CD4-positive, alpha-beta memory T cell (primary cell): ENCODE data around the gene RFX1. TPM values are rescaled to one million over a fixed set of nuclear protein-coding genes. Genes with fewer than 3 reads are reported as not detected.

Experiments used
- CTCF ChIA-PET: fragments of 350-600 bp; sonication (Branson Sonifier 250); formaldehyde crosslinking; loops from one replicate; lab custom pipeline; 2021; ENCODE audit warnings: inconsistent platforms; ENCODE audit not compliant: partially characterized antibody; lab: Charles Lee
- POLR2A ChIA-PET: fragments of 350-600 bp; sonication (Branson Sonifier 250); formaldehyde crosslinking; loops from one replicate; lab custom pipeline; 2021; ENCODE audit not compliant: partially characterized antibody; lab: Charles Lee
- DNase-seq, 5 donors: peaks; one replicate each; pipeline versions ENCODE4 v3.0.0 to v3.0.0-alpha.2; 2020 to 2022; ENCODE audit warnings: mixed read lengths in 1 of 5
- H3K27ac ChIP-seq: one replicate; pipeline ENCODE4 v1.7.0; 2013; ENCODE audit warnings: low read depth, low read length
- H3K27me3 ChIP-seq: 2 replicates; pipeline ENCODE4 v1.7.0; 2013; ENCODE audit warnings: mild to moderate bottlenecking, low read length, moderate library complexity; ENCODE audit not compliant: insufficient read depth
- H3K36me3 ChIP-seq: 2 replicates; pipeline ENCODE4 v1.7.0; 2013; ENCODE audit warnings: mild to moderate bottlenecking, low read length, moderate library complexity; ENCODE audit not compliant: insufficient read depth
- H3K4me1 ChIP-seq: 2 replicates; pipeline ENCODE4 v1.7.0; 2013; ENCODE audit warnings: mild to moderate bottlenecking, low read length, moderate library complexity; ENCODE audit not compliant: insufficient read depth
- H3K4me3 ChIP-seq, 2 donors: one replicate each; pipeline ENCODE4 v1.7.0; 2013; ENCODE audit warnings: low read length in 2 of 2, mild to moderate bottlenecking in 1 of 2
- H3K9me3 ChIP-seq, 2 donors: one replicate each; pipeline ENCODE4 v1.7.0; 2013; ENCODE audit warnings: low read length in 2 of 2, control low read depth in 1 of 2; ENCODE audit not compliant: control insufficient read depth in 1 of 2
- H3K27ac Mint-ChIP-seq, 7 donors: one replicate each; pipeline ENCODE4 v1.8.0; 2020 to 2021; ENCODE audit warnings: mixed read lengths in 7 of 7, mild to moderate bottlenecking in 6 of 7, inconsistent platforms in 3 of 7, moderate library complexity in 3 of 7
- H3K27me3 Mint-ChIP-seq, 2 donors: one replicate each; pipeline ENCODE4 v1.8.0; 2020 to 2021; ENCODE audit warnings: mixed read lengths in 2 of 2
- H3K36me3 Mint-ChIP-seq, 2 donors: one replicate each; pipeline ENCODE4 v1.8.0; 2020 to 2021; ENCODE audit warnings: mixed read lengths in 2 of 2, inconsistent platforms in 1 of 2, mild to moderate bottlenecking in 1 of 2
- H3K4me1 Mint-ChIP-seq, 4 donors: one replicate each; pipeline ENCODE4 v1.8.0; 2020 to 2021; ENCODE audit warnings: mixed read lengths in 4 of 4, mild to moderate bottlenecking in 1 of 4
- H3K4me3 Mint-ChIP-seq, 8 donors: one replicate each; pipeline ENCODE4 v1.8.0; 2020 to 2021; ENCODE audit warnings: mixed read lengths in 8 of 8, mild to moderate bottlenecking in 7 of 8, moderate library complexity in 6 of 8, inconsistent platforms in 3 of 8
- H3K9me3 Mint-ChIP-seq, 8 donors: one replicate each; pipeline ENCODE4 v1.8.0; 2020 to 2021; ENCODE audit warnings: mixed read lengths in 8 of 8, mild to moderate bottlenecking in 5 of 8, inconsistent platforms in 3 of 8, moderate library complexity in 1 of 8
- intact Hi-C: fragments of 100-400 bp; cut with micrococcal nuclease; formaldehyde crosslinking; loops from one replicate; pipeline ENCODE4 v1.15.1; 2023
- polyA plus RNA-seq, 2 donors: library from polyadenylated mRNA; unstranded; fragments of 300-500 nt; fragmentation: Illumina TruSeq; gene quantifications; one replicate each; pipeline ENCODE4 v1.2.3, GENCODE V29; 2021
- total RNA-seq, 2 experiments: library from RNA; stranded (reverse); gene quantifications; one replicate each; pipeline ENCODE4 v1.2.3, GENCODE V29; 2021

RFX1 gene
- total and polyA plus RNA-seq, 4 experiments from 2014 or later, result 2.5 to 17.8 (median 17.4) TPM; not detected in 1

DNA sequence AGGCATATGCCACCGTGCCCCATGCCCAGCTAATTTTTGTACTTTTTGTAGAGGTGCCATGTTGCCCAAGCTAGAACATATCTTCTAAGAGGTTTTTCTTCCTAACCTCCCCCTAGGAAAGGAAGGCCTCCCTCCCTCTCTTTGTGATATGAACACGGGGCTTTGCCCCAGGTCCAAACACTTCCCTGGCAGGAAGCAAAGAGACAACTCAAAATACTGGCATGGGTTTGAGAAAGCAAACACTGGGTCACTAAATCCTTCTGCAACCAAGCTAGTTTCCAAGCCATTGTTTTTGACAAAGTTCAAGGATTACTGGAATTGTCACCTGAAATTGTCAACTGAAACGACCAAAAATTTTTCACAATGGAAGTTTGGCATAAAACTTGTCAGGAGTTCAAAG, 91.3 kb downstream of the RFX1 start:
- Histone ChIP-seq H3K36me3 (peaks cover 21% of the 10 kb centered on the region), H3K4me3 (no peak overlapping the region), H3K4me1 (no peaks in the 10 kb centered on the region), H3K9me3 (no peaks in the 10 kb centered on the region), H3K27me3 (no peaks in the 10 kb centered on the region), H3K27ac (no peak overlapping the region)
- peaks cover 14 to 43% of the 10 kb centered on the region in 2 donors for H3K36me3 Mint-ChIP-seq
- H3K4me3 Mint-ChIP-seq, result no peak overlapping the region
- POLR2A ChIA-PET, result no interaction called here
- no peaks in the 10 kb centered on the region for H3K4me1 Mint-ChIP-seq
- CTCF ChIA-PET, result interaction anchor here (1.3 kb wide), 1 partner anchor 34 kb away, joined by 3 read pairs; no protein-coding TSS in a partner anchor
- no peak overlapping the region for H3K27ac Mint-ChIP-seq
- DNase-seq, result no peak
- H3K27me3 Mint-ChIP-seq, result no peaks in the 10 kb centered on the region
- H3K9me3 Mint-ChIP-seq, result no peaks in the 10 kb centered on the region
- intact Hi-C loops, result no loop called here

DNA sequence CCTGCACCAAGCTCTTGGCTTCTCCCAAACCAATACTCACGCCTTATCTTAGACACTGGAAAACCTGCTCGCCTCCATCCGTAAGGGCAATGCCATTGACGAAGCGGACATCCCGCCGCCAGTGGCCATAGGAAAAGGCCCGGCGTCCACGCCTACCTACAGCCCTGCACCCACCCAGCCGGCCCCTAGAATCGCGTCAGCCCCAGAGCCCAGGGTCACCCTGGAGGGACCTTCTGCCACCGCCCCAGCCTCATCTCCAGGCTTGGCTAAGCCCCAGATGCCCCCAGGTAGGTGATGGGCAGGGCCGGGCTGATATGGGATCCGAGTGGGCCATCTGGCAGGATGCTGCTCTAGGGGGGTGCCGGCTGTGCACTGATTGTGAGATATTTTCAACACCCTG, 92.8 kb downstream of the RFX1 start:
- Histone ChIP-seq H3K4me1 (no peaks in the 10 kb centered on the region), H3K27me3 (no peaks in the 10 kb centered on the region), H3K9me3 (no peaks in the 10 kb centered on the region), H3K27ac (no peak overlapping the region), H3K36me3 (peaks cover 21% of the 10 kb centered on the region), H3K4me3 (no peak overlapping the region)
- intact Hi-C loops, result no loop called here
- no peaks in the 10 kb centered on the region for H3K4me1 Mint-ChIP-seq
- CTCF ChIA-PET, result no interaction called here
- H3K4me3 Mint-ChIP-seq, result no peak overlapping the region
- POLR2A ChIA-PET, result no interaction called here
- no peaks in the 10 kb centered on the region for H3K27me3 Mint-ChIP-seq
- DNase-seq, result no peak
- no peak overlapping the region for H3K27ac Mint-ChIP-seq
- H3K9me3 Mint-ChIP-seq, result no peaks in the 10 kb centered on the region
- H3K36me3 Mint-ChIP-seq, result peaks cover 14 to 46% of the 10 kb centered on the region in 2 donors

Other genes starting within 250 kb of the RFX1 start
- 10 to 100 TPM; 46.4 to 52.3 TPM for gene MRI1, start 241.8 kb downstream of the RFX1 start, total RNA-seq
- gene MRI1, start 241.8 kb downstream of the RFX1 start, polyA plus RNA-seq, result 10 to 100 TPM in 1 of 2 donors, 1 to 10 TPM in 1; 3.5 to 18.4 TPM
- gene C19orf53, start 231.9 kb downstream of the RFX1 start, total RNA-seq, result 10 to 100 TPM; 84.3 to 85.0 TPM
- 100 to 1,000 TPM; 207 to 257 TPM for gene C19orf53, start 231.9 kb downstream of the RFX1 start, polyA plus RNA-seq
- gene ZSWIM4, start 210.9 kb downstream of the RFX1 start, total RNA-seq, result 1 to 10 TPM; 6.4 to 6.6 TPM
- 1 to 10 TPM in 1 of 2 donors, under 1 TPM in 1; 0.33 to 1.6 TPM for gene ZSWIM4, start 210.9 kb downstream of the RFX1 start, polyA plus RNA-seq
- not detected for gene NANOS3, start 129.2 kb downstream of the RFX1 start, total RNA-seq
- not detected for gene NANOS3, start 129.2 kb downstream of the RFX1 start, polyA plus RNA-seq
- 1 to 10 TPM; 3.1 to 3.8 TPM for gene BRME1, start 100.2 kb downstream of the RFX1 start, total RNA-seq
- under 1 TPM; 0.35 to 0.41 TPM for gene BRME1, start 100.2 kb downstream of the RFX1 start, polyA plus RNA-seq
- gene CC2D1A, start 100.1 kb downstream of the RFX1 start, total RNA-seq, result 10 to 100 TPM; 32.9 to 37.1 TPM
- gene CC2D1A, start 100.1 kb downstream of the RFX1 start, polyA plus RNA-seq, result 10 to 100 TPM in 1 of 2 donors, 1 to 10 TPM in 1; 3.8 to 13.9 TPM
- not detected for gene PODNL1, start 67.9 kb downstream of the RFX1 start, total RNA-seq
- gene PODNL1, start 67.9 kb downstream of the RFX1 start, polyA plus RNA-seq, result not detected
- 10 to 100 TPM; 92.9 to 96.7 TPM for gene DCAF15, start 53.8 kb downstream of the RFX1 start, total RNA-seq
- 1 to 10 TPM; 4.9 to 7.2 TPM for gene DCAF15, start 53.8 kb downstream of the RFX1 start, polyA plus RNA-seq
- not detected for gene RLN3, start 21.8 kb upstream of the RFX1 start, total RNA-seq
- gene RLN3, start 21.8 kb upstream of the RFX1 start, polyA plus RNA-seq, result under 1 TPM in 1 of 2 donors, not detected in 1; 0.41 TPM
- 10 to 100 TPM; 74.3 to 76.2 TPM for gene IL27RA, start 25.4 kb upstream of the RFX1 start, total RNA-seq
- gene IL27RA, start 25.4 kb upstream of the RFX1 start, polyA plus RNA-seq, result 100 to 1,000 TPM; 101 to 104 TPM
- not detected for gene PALM3, start 55.8 kb upstream of the RFX1 start, total RNA-seq
- gene PALM3, start 55.8 kb upstream of the RFX1 start, polyA plus RNA-seq, result not detected
- gene MISP3, start 66.5 kb upstream of the RFX1 start, total RNA-seq, result 1 to 10 TPM; 1.3 to 1.6 TPM
- gene MISP3, start 66.5 kb upstream of the RFX1 start, polyA plus RNA-seq, result 1 to 10 TPM in 1 of 2 donors, under 1 TPM in 1; 0.68 to 1.1 TPM
- under 1 TPM in 1 of 2 experiments, not detected in 1; 0.55 TPM for gene C19orf67, start 79.5 kb upstream of the RFX1 start, total RNA-seq
- not detected for gene C19orf67, start 79.5 kb upstream of the RFX1 start, polyA plus RNA-seq
- gene SAMD1, start 84.4 kb upstream of the RFX1 start, total RNA-seq, result 10 to 100 TPM; 36.7 to 43.3 TPM
- 1 to 10 TPM in 1 of 2 donors, under 1 TPM in 1; 0.16 to 2.4 TPM for gene SAMD1, start 84.4 kb upstream of the RFX1 start, polyA plus RNA-seq
- 10 to 100 TPM; 48.9 to 51.7 TPM for gene PRKACA, start 111.4 kb upstream of the RFX1 start, total RNA-seq
- 1 to 10 TPM in 1 of 2 donors, under 1 TPM in 1; 0.42 to 2.2 TPM for gene PRKACA, start 111.4 kb upstream of the RFX1 start, polyA plus RNA-seq
- gene ASF1B, start 130.3 kb upstream of the RFX1 start, total RNA-seq, result 1 to 10 TPM; 2.3 to 3.0 TPM
- gene ASF1B, start 130.3 kb upstream of the RFX1 start, polyA plus RNA-seq, result 1 to 10 TPM; 1.8 to 3.0 TPM
- gene ADGRL1, start 199.8 kb upstream of the RFX1 start, total RNA-seq, result 10 to 100 TPM; 19.3 to 22.0 TPM
- 1 to 10 TPM in 1 of 2 donors, under 1 TPM in 1; 0.55 to 1.3 TPM for gene ADGRL1, start 199.8 kb upstream of the RFX1 start, polyA plus RNA-seq